Gastrocnemius medialis (tissue), 4 donors: ENCODE data around the gene DSC3.

Source experiments
- POLR2A ChIP-seq, 2 donors: fragments of 450-650 bp; IDR thresholded peaks; one replicate each; pipeline ENCODE4 v1.6.1; 2017; ENCODE audit warnings: antibody characterized with exemption in 2 of 2, mild to moderate bottlenecking in 2 of 2, moderate library complexity in 2 of 2
- TF ChIP-seq, protein P1 (sequence below), 5 experiments: fragments of 450-650 bp in 3 of 5; fragments of 200-600 bp in 2 of 5; sonication (generic) in 2 of 5; IDR thresholded peaks in 4 of 5; conservative IDR thresholded peaks in 1 of 5; 1 replicate in 4 of 5; 2 replicates in 1 of 5; pipeline ENCODE4 v1.5.1; 2016 to 2019; ENCODE audit warnings: antibody characterized with exemption in 5 of 5, mild to moderate bottlenecking in 3 of 5, moderate library complexity in 3 of 5

DNA sequence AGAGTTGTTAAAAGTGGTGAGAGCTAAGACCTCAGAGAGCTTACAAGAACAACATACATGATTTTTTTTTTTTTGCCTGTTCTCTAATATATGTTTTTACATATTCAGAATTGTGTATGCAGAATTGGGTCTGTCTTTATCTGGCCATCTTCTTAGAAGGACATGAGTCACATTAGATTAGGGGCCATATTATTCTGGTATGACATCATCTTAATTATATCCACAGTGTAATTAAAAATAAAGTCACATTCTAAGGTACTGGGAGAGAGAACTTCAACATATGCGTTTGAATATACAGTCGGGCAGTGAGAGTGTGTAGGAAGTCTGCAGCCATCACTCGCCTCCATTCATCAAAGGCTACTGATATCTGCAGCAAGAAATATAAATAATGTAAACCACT is 88.3 kb downstream of the DSC3 start:
- TF ChIP-seq, protein P1, sequence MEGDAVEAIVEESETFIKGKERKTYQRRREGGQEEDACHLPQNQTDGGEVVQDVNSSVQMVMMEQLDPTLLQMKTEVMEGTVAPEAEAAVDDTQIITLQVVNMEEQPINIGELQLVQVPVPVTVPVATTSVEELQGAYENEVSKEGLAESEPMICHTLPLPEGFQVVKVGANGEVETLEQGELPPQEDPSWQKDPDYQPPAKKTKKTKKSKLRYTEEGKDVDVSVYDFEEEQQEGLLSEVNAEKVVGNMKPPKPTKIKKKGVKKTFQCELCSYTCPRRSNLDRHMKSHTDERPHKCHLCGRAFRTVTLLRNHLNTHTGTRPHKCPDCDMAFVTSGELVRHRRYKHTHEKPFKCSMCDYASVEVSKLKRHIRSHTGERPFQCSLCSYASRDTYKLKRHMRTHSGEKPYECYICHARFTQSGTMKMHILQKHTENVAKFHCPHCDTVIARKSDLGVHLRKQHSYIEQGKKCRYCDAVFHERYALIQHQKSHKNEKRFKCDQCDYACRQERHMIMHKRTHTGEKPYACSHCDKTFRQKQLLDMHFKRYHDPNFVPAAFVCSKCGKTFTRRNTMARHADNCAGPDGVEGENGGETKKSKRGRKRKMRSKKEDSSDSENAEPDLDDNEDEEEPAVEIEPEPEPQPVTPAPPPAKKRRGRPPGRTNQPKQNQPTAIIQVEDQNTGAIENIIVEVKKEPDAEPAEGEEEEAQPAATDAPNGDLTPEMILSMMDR (IDR thresholded peaks at IDR 0.05 in 4 of 5, conservative IDR thresholded peaks at IDR 0.05 in 1 of 5) = no peak
- no peak for TF ChIP-seq POLR2A (IDR thresholded peaks at IDR 0.05)
